HL-60 (cell line): ENCODE data around the gene PDLIM5.

Experiments used
- GABPA ChIP-seq: IDR thresholded peaks from 2 replicates; pipeline ENCODE4 v1.6.1; 2012; ENCODE audit warnings: low read depth
- POLR2AphosphoS5 ChIP-seq: IDR thresholded peaks from 2 replicates; pipeline ENCODE4 v1.6.1; 2012; ENCODE audit warnings: low read depth
- SPI1 ChIP-seq: IDR thresholded peaks from 2 replicates; pipeline ENCODE4 v1.6.1; 2012; ENCODE audit warnings: low read depth, mild to moderate bottlenecking, borderline replicate concordance
- TF ChIP-seq, protein P1 (sequence below): IDR thresholded peaks from one replicate; pipeline ENCODE4 v1.5.1; 2011; ENCODE audit warnings: low read length, control low read depth, inconsistent platforms; ENCODE audit not compliant: insufficient read depth
- TF ChIP-seq, protein P2 (sequence below): IDR thresholded peaks from 2 replicates; pipeline ENCODE4 v1.6.1; 2012; ENCODE audit warnings: low read depth; ENCODE audit not compliant: insufficient replicate concordance

DNA sequence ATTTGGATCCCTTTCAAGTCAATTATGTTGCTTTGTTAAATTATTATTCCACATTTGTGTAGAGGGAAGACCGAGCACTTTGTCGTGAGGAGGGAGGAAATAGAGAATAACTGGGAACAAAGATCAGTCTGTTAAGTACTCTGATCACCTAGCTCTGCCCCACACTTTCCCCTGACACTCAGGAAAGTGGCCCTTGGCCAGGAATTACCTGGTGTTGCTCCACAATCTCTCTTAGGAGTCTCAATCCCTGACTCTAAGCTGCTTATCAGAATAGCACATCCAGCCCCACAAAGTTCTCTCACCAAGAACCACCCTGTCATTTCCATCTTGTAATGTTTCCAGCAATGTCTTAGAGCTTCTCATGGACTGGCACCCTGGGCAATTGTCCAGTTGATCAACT lies 222.2 kb downstream of the PDLIM5 start:
- TF ChIP-seq, protein P1, sequence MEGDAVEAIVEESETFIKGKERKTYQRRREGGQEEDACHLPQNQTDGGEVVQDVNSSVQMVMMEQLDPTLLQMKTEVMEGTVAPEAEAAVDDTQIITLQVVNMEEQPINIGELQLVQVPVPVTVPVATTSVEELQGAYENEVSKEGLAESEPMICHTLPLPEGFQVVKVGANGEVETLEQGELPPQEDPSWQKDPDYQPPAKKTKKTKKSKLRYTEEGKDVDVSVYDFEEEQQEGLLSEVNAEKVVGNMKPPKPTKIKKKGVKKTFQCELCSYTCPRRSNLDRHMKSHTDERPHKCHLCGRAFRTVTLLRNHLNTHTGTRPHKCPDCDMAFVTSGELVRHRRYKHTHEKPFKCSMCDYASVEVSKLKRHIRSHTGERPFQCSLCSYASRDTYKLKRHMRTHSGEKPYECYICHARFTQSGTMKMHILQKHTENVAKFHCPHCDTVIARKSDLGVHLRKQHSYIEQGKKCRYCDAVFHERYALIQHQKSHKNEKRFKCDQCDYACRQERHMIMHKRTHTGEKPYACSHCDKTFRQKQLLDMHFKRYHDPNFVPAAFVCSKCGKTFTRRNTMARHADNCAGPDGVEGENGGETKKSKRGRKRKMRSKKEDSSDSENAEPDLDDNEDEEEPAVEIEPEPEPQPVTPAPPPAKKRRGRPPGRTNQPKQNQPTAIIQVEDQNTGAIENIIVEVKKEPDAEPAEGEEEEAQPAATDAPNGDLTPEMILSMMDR, result no peak
- no peak for TF ChIP-seq POLR2AphosphoS5
- no peak for TF ChIP-seq GABPA
- TF ChIP-seq, protein P2, sequence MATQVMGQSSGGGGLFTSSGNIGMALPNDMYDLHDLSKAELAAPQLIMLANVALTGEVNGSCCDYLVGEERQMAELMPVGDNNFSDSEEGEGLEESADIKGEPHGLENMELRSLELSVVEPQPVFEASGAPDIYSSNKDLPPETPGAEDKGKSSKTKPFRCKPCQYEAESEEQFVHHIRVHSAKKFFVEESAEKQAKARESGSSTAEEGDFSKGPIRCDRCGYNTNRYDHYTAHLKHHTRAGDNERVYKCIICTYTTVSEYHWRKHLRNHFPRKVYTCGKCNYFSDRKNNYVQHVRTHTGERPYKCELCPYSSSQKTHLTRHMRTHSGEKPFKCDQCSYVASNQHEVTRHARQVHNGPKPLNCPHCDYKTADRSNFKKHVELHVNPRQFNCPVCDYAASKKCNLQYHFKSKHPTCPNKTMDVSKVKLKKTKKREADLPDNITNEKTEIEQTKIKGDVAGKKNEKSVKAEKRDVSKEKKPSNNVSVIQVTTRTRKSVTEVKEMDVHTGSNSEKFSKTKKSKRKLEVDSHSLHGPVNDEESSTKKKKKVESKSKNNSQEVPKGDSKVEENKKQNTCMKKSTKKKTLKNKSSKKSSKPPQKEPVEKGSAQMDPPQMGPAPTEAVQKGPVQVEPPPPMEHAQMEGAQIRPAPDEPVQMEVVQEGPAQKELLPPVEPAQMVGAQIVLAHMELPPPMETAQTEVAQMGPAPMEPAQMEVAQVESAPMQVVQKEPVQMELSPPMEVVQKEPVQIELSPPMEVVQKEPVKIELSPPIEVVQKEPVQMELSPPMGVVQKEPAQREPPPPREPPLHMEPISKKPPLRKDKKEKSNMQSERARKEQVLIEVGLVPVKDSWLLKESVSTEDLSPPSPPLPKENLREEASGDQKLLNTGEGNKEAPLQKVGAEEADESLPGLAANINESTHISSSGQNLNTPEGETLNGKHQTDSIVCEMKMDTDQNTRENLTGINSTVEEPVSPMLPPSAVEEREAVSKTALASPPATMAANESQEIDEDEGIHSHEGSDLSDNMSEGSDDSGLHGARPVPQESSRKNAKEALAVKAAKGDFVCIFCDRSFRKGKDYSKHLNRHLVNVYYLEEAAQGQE, result no peak
- no peak for TF ChIP-seq SPI1
